ENCODE data around the gene HDHD5.

- no peak for TF ChIP-seq CTCF (IDR thresholded peaks at IDR 0.05)
- no peak for TF ChIP-seq POLR2AphosphoS5 (IDR thresholded peaks at IDR 0.05; ENCODE audit: low read depth, low read length)
- TF ChIP-seq SIN3A (IDR thresholded peaks at IDR 0.05; ENCODE audit: borderline replicate concordance, insufficient read depth, low read depth, low read length), result no peak
- TF ChIP-seq REST (IDR thresholded peaks at IDR 0.05; ENCODE audit: insufficient read depth in 1 of 2, low read depth in 2 of 2, low read length in 1 of 2), result no peak
- TF ChIP-seq TCF7L2 (IDR thresholded peaks at IDR 0.05; ENCODE audit: low read depth, low read length), result no peak
These were observed 55.7 kb downstream of the HDHD5 start for GRCh38 chr22:17103351-17103750.

Data from Panc1 (cell line).